DMS53 (cell line): ENCODE results near the gene C1QTNF1.
A peak's percentile ranks its signal among the peaks of the same experiment; 100 is the strongest.

ENCODE experiments used
- DNase-seq: peaks from one replicate; lab custom pipeline; 2025; lab: John Stamatoyannopoulos, UW

C1QTNF1 gene

GRCh38 chr17:78993241-78993956 lies 30.6 kb upstream of the C1QTNF1 start:
- peak; percentile 67 for DNase-seq

- DNase-seq, result no peak
Measured at GRCh38 chr17:78993981-78994671, 29.8 kb upstream of the C1QTNF1 start.

- no peak for DNase-seq
Measured at GRCh38 chr17:78995022-78995760, 28.8 kb upstream of the C1QTNF1 start.

- no peak for DNase-seq
Measured at GRCh38 chr17:78995761-78996451, 28.1 kb upstream of the C1QTNF1 start.

- no peak for DNase-seq
Measured at GRCh38 chr17:78996781-78997201, 27.2 kb upstream of the C1QTNF1 start.

GRCh38 chr17:78997231-78997741 lies 26.7 kb upstream of the C1QTNF1 start:
- no peak for DNase-seq

- no peak for DNase-seq
Measured at GRCh38 chr17:78997881-78998280, 26.1 kb upstream of the C1QTNF1 start.

GRCh38 chr17:78998311-78999055 lies 25.5 kb upstream of the C1QTNF1 start:
- no peak for DNase-seq

GRCh38 chr17:78999056-78999768 lies 24.8 kb upstream of the C1QTNF1 start:
- DNase-seq, result no peak

GRCh38 chr17:78999947-79000395 lies 24.0 kb upstream of the C1QTNF1 start:
- DNase-seq, result no peak

- no peak for DNase-seq
Measured at GRCh38 chr17:79000396-79001189, 23.4 kb upstream of the C1QTNF1 start.

GRCh38 chr17:79001190-79002020 lies 22.6 kb upstream of the C1QTNF1 start:
- DNase-seq, result no peak

GRCh38 chr17:79002291-79002690 lies 21.7 kb upstream of the C1QTNF1 start:
- no peak for DNase-seq

GRCh38 chr17:79002796-79003593 lies 21.0 kb upstream of the C1QTNF1 start:
- DNase-seq, result no peak

GRCh38 chr17:79003661-79004411 lies 20.1 kb upstream of the C1QTNF1 start:
- DNase-seq, result no peak

- DNase-seq, result peak; percentile 98
Measured at GRCh38 chr17:79005063-79005861, 18.7 kb upstream of the C1QTNF1 start.
